Transverse colon (tissue), 4 donors: ENCODE data around the gene ZNF213. TPM values are rescaled to one million over a fixed set of nuclear protein-coding genes. Genes with fewer than 3 reads are reported as not detected.
A peak's percentile ranks its signal among the peaks of the same experiment; 100 is the strongest.

Experiments used
- DNase-seq: peaks from one replicate; pipeline ENCODE4 v3.0.0-alpha.2; 2019
- H3K27ac ChIP-seq, 4 donors: fragments of 200-600 bp; sonication (generic); 2 replicates each; pipeline ENCODE4 v1.5.1; 2016 to 2018; ENCODE audit warnings: inconsistent platforms in 4 of 4
- H3K27me3 ChIP-seq: fragments of 200-600 bp; sonication (generic); 2 replicates; pipeline ENCODE4 v1.5.1; 2017; ENCODE audit warnings: inconsistent platforms
- H3K36me3 ChIP-seq, 4 donors: fragments of 200-600 bp; sonication (generic); 2 replicates each; pipeline ENCODE4 v1.5.1; 2017 to 2019; ENCODE audit warnings: inconsistent platforms in 4 of 4
- H3K4me1 ChIP-seq, 4 donors: fragments of 200-600 bp; sonication (generic); 2 replicates each; pipeline ENCODE4 v1.5.1; 2017 to 2020; ENCODE audit warnings: inconsistent platforms in 4 of 4
- H3K4me3 ChIP-seq, 4 donors: fragments of 200-600 bp; sonication (generic); 1 replicate in 1 of 4; 2 replicates in 3 of 4; pipeline versions ENCODE4 v1.5.1 to v1.6.1; 2017 to 2019; ENCODE audit warnings: inconsistent platforms in 4 of 4
- H3K9me3 ChIP-seq, 2 donors: fragments of 200-600 bp; sonication (generic); 2 replicates each; pipeline ENCODE4 v1.5.1; 2017 to 2019; ENCODE audit warnings: inconsistent platforms in 2 of 2
- CTCF ChIP-seq, 5 experiments: fragments of 200-600 bp in 3 of 5; fragments of 450-650 bp in 2 of 5; sonication (generic) in 3 of 5; IDR thresholded peaks; 1 replicate in 2 of 5; 2 replicates in 3 of 5; pipeline ENCODE4 v1.5.1; 2016 to 2017; ENCODE audit warnings: antibody characterized with exemption in 5 of 5, inconsistent platforms in 3 of 5, mild to moderate bottlenecking in 2 of 5, moderate library complexity in 1 of 5
- EP300 ChIP-seq: sonication (generic); formaldehyde crosslinking; IDR thresholded peaks from one replicate; pipeline ENCODE4 v1.6.1; 2017; ENCODE audit warnings: antibody characterized with exemption, low read depth
- POLR2A ChIP-seq: fragments of 450-650 bp; IDR thresholded peaks from one replicate; pipeline ENCODE4 v1.6.1; 2016; ENCODE audit warnings: antibody characterized with exemption, mild to moderate bottlenecking, moderate library complexity
- POLR2AphosphoS5 ChIP-seq, 3 donors: sonication (generic); formaldehyde crosslinking; IDR thresholded peaks; one replicate each; pipeline ENCODE4 v1.6.1; 2016; ENCODE audit warnings: antibody characterized with exemption in 3 of 3
- WGBS, 2 donors: methylation state at CpG; one replicate each; pipeline ENCODE4 v1.1.5; 2018; ENCODE audit warnings: low coverage in 1 of 2; 5-methylcytosine and 5-hydroxymethylcytosine counted together
- in situ Hi-C, 4 donors: fragments of 200-750 bp; cut with MboI; loops; one replicate each; pipeline versions ENCODE4 v1.15.0 to v1.15.1; 2017; ENCODE audit warnings: low sequenced_read_pairs in 3 of 4, low pct_ligation_motif_present in 1 of 4, low pct_unique_long_range_greater_than_20kb in 1 of 4
- intact Hi-C: fragments of 100-400 bp; cut with DNase I; formaldehyde crosslinking; loops from one replicate; pipeline ENCODE4 v1.15.1; 2023; ENCODE audit warnings: low total_unique reads
- total RNA-seq, 4 donors: library from RNA; depleted of rRNA; stranded (reverse); fragments of >200 nt; gene quantifications; one replicate each; pipeline ENCODE4 v1.1.0, GENCODE V29; 2016

ZNF213 gene
- total RNA-seq, 4 donors from 2014 or later, result 12.1 to 64.3 (median 16.1) TPM

- 0 to 1% methylated on average over 11 to 73 of the region's 74 CpGs for WGBS, 2 donors
- H3K27ac ChIP-seq, result peak overlapping the region; percentile 78 to 90 (median 82)
- in situ Hi-C loops (no loop called here), intact Hi-C loops (no loop called here)
- peak overlapping the region; percentile 39 to 79 (median 62) for H3K4me3 ChIP-seq
- H3K36me3 ChIP-seq, result no peaks in the 10 kb centered on the region
- DNase-seq, result peak; percentile 95
- TF ChIP-seq EP300 (no peak), POLR2AphosphoS5 (IDR thresholded peaks at IDR 0.05) (peak; percentile 59 to 75 (median 64)), CTCF (IDR thresholded peaks at IDR 0.05) (no peak), POLR2A (peak; percentile 52)
- H3K27me3 ChIP-seq, result no peaks in the 10 kb centered on the region
- peaks cover 7 to 15% (median 10%) of the 10 kb centered on the region in 4 donors for H3K4me1 ChIP-seq
- no peaks in the 10 kb centered on the region for H3K9me3 ChIP-seq
Observed at GRCh38 chr16:3106205-3106928, 28.5 kb upstream of the ZNF213 start.

- TF ChIP-seq POLR2AphosphoS5 (IDR thresholded peaks at IDR 0.05) (peak in 1 of 3 donors; percentile 26), POLR2A (peak; percentile 27), EP300 (no peak), CTCF (IDR thresholded peaks at IDR 0.05) (no peak)
- no peaks in the 10 kb centered on the region for H3K9me3 ChIP-seq
- no peaks in the 10 kb centered on the region for H3K36me3 ChIP-seq
- peak; percentile 85 for DNase-seq
- H3K27me3 ChIP-seq, result no peaks in the 10 kb centered on the region
- peaks cover 9 to 30% (median 28%) of the 10 kb centered on the region in 4 donors for H3K4me1 ChIP-seq
- 11 to 40% methylated on average over 1 to 23 of the region's 23 CpGs for WGBS, 2 donors
- intact Hi-C loops (no loop called here), in situ Hi-C loops (no loop called here)
- H3K27ac ChIP-seq, result peak within 1 kb of the TSS; percentile 79 to 80 (median 80)
- peak within 1 kb of the TSS; percentile 65 to 83 (median 72) for H3K4me3 ChIP-seq
Observed at GRCh38 chr16:3112058-3112880, 22.6 kb upstream of the ZNF213 start, which contains the start of gene ZNF205. TSS of gene ZNF205 (plus strand) at chr16:3112586. CDS start at chr16:3113431, 845 bp downstream.

- intact Hi-C loops, result no loop called here
- H3K27ac ChIP-seq, result peak overlapping the region; percentile 79 to 80 (median 80)
- no peak for DNase-seq
- peak overlapping the region; percentile 65 to 83 (median 72) for H3K4me3 ChIP-seq
- H3K4me1 ChIP-seq, result peaks cover 8 to 25% (median 23%) of the 10 kb centered on the region in 4 donors
- TF ChIP-seq POLR2A (no peak), EP300 (no peak), POLR2AphosphoS5 (IDR thresholded peaks at IDR 0.05) (no peak), CTCF (IDR thresholded peaks at IDR 0.05) (no peak)
- in situ Hi-C loops, result no loop called here
- no peaks in the 10 kb centered on the region for H3K9me3 ChIP-seq
- 24 to 45% methylated on average over 2 to 19 of the region's 19 CpGs for WGBS, 2 donors
- H3K36me3 ChIP-seq, result no peaks in the 10 kb centered on the region
- H3K27me3 ChIP-seq, result no peaks in the 10 kb centered on the region
Observed at GRCh38 chr16:3112881-3113574, 21.8 kb upstream of the ZNF213 start.
